ENCODE results near the gene CHD2. TPM values are rescaled to one million over a fixed set of nuclear protein-coding genes. Genes with fewer than 3 reads are reported as not detected.

The CHD2 gene
- total and polyA plus RNA-seq, 4 donors, result 13.9 to 90.2 (median 49.4) TPM

DNA sequence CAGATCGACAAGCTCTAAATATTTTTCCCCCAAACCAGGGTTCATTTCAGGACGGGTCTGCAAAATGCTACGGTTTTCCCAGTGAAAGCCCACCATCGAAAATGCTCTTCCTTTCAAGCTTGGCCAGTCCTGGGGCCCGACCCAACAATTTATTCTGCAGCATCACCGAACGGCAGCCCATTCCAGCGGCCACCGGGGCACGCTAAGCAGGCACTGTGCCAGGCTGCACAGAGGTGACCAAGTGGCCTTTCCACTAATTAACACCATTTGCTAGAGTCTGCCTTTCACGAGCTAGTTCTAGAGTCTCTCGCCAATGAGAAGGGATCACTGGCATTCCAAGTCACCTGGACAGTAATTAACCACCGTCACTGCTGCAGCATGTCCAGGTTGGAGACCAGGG, 174.5 kb downstream of the CHD2 start (continued):
- TF ChIP-seq, protein P1, sequence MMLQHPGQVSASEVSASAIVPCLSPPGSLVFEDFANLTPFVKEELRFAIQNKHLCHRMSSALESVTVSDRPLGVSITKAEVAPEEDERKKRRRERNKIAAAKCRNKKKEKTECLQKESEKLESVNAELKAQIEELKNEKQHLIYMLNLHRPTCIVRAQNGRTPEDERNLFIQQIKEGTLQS (IDR thresholded peaks at IDR 0.05), result no peak
- TF ChIP-seq HNF4G (IDR thresholded peaks at IDR 0.05) (no peak), TAF1 (conservative IDR thresholded peaks at IDR 0.05) (no peak), HNF4A (conservative IDR thresholded peaks at IDR 0.05) (no peak), GABPA (IDR thresholded peaks at IDR 0.05 in 1 of 2, conservative IDR thresholded peaks at IDR 0.05 in 1 of 2) (no peak), NR2F2 (IDR thresholded peaks at IDR 0.05) (no peak)
- TF ChIP-seq, protein P2, sequence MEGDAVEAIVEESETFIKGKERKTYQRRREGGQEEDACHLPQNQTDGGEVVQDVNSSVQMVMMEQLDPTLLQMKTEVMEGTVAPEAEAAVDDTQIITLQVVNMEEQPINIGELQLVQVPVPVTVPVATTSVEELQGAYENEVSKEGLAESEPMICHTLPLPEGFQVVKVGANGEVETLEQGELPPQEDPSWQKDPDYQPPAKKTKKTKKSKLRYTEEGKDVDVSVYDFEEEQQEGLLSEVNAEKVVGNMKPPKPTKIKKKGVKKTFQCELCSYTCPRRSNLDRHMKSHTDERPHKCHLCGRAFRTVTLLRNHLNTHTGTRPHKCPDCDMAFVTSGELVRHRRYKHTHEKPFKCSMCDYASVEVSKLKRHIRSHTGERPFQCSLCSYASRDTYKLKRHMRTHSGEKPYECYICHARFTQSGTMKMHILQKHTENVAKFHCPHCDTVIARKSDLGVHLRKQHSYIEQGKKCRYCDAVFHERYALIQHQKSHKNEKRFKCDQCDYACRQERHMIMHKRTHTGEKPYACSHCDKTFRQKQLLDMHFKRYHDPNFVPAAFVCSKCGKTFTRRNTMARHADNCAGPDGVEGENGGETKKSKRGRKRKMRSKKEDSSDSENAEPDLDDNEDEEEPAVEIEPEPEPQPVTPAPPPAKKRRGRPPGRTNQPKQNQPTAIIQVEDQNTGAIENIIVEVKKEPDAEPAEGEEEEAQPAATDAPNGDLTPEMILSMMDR (IDR thresholded peaks at IDR 0.05; ENCODE audit: low read depth, low read length, missing input control), result no peak

DNA sequence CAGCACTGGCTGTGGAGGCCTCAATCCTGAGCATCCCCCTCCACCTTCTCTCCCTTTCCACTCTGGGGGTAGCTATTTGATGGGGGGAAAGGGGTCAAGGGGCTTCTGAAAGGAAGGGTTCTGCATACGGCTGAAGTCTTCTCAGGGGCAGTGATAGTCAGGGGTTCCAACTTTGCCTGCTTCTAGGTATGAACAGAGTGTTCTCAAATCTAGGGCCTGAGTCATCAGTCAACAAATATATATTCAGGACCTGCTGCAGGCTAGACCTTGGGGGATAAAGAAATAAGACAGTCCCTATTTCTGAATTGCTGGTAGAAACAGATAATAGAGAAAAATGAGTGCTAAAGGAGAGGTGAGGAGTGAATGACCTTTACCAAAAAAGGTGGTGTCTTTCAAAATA, 176.1 kb downstream of the CHD2 start:
- peaks cover 8 to 19% (median 9%) of the 10 kb centered on the region in 4 donors for H3K4me1 ChIP-seq (ENCODE audit: control insufficient read depth in 4 of 4, insufficient read depth in 4 of 4, low read length in 3 of 4)
- H3K9me3 ChIP-seq (ENCODE audit: control insufficient read depth in 4 of 4, low read length in 3 of 4), result no peaks in the 10 kb centered on the region
- DNase-seq (ENCODE audit: low spot score), result no peak
- 66% methylated on average over 1 of the region's 1 CpG for WGBS
- no peak overlapping the region for H3K9ac ChIP-seq (ENCODE audit: low read depth in 1 of 2, low read length in 2 of 2)
- no peak overlapping the region for H3K27ac ChIP-seq (ENCODE audit: low read depth in 1 of 2, low read length in 2 of 2)
- TF ChIP-seq, protein P3, sequence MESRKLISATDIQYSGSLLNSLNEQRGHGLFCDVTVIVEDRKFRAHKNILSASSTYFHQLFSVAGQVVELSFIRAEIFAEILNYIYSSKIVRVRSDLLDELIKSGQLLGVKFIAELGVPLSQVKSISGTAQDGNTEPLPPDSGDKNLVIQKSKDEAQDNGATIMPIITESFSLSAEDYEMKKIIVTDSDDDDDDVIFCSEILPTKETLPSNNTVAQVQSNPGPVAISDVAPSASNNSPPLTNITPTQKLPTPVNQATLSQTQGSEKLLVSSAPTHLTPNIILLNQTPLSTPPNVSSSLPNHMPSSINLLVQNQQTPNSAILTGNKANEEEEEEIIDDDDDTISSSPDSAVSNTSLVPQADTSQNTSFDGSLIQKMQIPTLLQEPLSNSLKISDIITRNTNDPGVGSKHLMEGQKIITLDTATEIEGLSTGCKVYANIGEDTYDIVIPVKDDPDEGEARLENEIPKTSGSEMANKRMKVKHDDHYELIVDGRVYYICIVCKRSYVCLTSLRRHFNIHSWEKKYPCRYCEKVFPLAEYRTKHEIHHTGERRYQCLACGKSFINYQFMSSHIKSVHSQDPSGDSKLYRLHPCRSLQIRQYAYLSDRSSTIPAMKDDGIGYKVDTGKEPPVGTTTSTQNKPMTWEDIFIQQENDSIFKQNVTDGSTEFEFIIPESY (IDR thresholded peaks at IDR 0.05), result no peak
- TF ChIP-seq HNF4G (IDR thresholded peaks at IDR 0.05) (no peak), JUND (IDR thresholded peaks at IDR 0.05) (no peak), HNF4A (conservative IDR thresholded peaks at IDR 0.05) (no peak), SP1 (IDR thresholded peaks at IDR 0.05) (no peak), YY1 (IDR thresholded peaks at IDR 0.05) (no peak), EGR1 (IDR thresholded peaks at IDR 0.05; ENCODE audit: low read depth in 2 of 2) (no peak), TAF1 (conservative IDR thresholded peaks at IDR 0.05) (no peak), FOXA2 (IDR thresholded peaks at IDR 0.05) (no peak), FOXA1 (IDR thresholded peaks at IDR 0.05) (no peak), RAD21 (IDR thresholded peaks at IDR 0.05) (no peak), NR2F2 (IDR thresholded peaks at IDR 0.05) (no peak), RXRA (IDR thresholded peaks at IDR 0.05) (no peak), GABPA (IDR thresholded peaks at IDR 0.05 in 1 of 2, conservative IDR thresholded peaks at IDR 0.05 in 1 of 2) (no peak)
- TF ChIP-seq, protein P4, sequence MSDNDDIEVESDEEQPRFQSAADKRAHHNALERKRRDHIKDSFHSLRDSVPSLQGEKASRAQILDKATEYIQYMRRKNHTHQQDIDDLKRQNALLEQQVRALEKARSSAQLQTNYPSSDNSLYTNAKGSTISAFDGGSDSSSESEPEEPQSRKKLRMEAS (IDR thresholded peaks at IDR 0.05), result no peak
- TF ChIP-seq, protein P2 (IDR thresholded peaks at IDR 0.05; ENCODE audit: low read depth, low read length, missing input control), result no peak
- TF ChIP-seq, protein P1 (IDR thresholded peaks at IDR 0.05), result no peak
- TF ChIP-seq, protein P5, sequence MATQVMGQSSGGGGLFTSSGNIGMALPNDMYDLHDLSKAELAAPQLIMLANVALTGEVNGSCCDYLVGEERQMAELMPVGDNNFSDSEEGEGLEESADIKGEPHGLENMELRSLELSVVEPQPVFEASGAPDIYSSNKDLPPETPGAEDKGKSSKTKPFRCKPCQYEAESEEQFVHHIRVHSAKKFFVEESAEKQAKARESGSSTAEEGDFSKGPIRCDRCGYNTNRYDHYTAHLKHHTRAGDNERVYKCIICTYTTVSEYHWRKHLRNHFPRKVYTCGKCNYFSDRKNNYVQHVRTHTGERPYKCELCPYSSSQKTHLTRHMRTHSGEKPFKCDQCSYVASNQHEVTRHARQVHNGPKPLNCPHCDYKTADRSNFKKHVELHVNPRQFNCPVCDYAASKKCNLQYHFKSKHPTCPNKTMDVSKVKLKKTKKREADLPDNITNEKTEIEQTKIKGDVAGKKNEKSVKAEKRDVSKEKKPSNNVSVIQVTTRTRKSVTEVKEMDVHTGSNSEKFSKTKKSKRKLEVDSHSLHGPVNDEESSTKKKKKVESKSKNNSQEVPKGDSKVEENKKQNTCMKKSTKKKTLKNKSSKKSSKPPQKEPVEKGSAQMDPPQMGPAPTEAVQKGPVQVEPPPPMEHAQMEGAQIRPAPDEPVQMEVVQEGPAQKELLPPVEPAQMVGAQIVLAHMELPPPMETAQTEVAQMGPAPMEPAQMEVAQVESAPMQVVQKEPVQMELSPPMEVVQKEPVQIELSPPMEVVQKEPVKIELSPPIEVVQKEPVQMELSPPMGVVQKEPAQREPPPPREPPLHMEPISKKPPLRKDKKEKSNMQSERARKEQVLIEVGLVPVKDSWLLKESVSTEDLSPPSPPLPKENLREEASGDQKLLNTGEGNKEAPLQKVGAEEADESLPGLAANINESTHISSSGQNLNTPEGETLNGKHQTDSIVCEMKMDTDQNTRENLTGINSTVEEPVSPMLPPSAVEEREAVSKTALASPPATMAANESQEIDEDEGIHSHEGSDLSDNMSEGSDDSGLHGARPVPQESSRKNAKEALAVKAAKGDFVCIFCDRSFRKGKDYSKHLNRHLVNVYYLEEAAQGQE (IDR thresholded peaks at IDR 0.05), result no peak
- H3K27me3 ChIP-seq (ENCODE audit: control insufficient read depth in 4 of 4, insufficient read depth in 4 of 4, low read length in 3 of 4), result peaks cover 2 to 24% (median 11%) of the 10 kb centered on the region in 4 donors
- no peaks in the 10 kb centered on the region for H3K36me3 ChIP-seq (ENCODE audit: control insufficient read depth in 4 of 4, insufficient read depth in 3 of 4, low read depth in 1 of 4, low read length in 3 of 4)
- no peak overlapping the region for H3K4me3 ChIP-seq (ENCODE audit: low read depth in 1 of 3, low read length in 3 of 3)
